WI38 (cell line): ENCODE measurements around the gene GAL.

ENCODE experiments used
- H3K4me3 ChIP-seq: 2 replicates; pipeline ENCODE4 v1.5.1; 2011; ENCODE audit warnings: low read depth, mild to moderate bottlenecking, control low read depth, low read length
- TF ChIP-seq, protein P1 (sequence below): IDR thresholded peaks from 2 replicates; pipeline ENCODE4 v1.5.1; 2012; ENCODE audit warnings: low read depth, mild to moderate bottlenecking, control low read depth, low read length

GAL gene

GRCh38 chr11:68661014-68661413, 23.3 kb upstream of the GAL start:
- TF ChIP-seq, protein P1, sequence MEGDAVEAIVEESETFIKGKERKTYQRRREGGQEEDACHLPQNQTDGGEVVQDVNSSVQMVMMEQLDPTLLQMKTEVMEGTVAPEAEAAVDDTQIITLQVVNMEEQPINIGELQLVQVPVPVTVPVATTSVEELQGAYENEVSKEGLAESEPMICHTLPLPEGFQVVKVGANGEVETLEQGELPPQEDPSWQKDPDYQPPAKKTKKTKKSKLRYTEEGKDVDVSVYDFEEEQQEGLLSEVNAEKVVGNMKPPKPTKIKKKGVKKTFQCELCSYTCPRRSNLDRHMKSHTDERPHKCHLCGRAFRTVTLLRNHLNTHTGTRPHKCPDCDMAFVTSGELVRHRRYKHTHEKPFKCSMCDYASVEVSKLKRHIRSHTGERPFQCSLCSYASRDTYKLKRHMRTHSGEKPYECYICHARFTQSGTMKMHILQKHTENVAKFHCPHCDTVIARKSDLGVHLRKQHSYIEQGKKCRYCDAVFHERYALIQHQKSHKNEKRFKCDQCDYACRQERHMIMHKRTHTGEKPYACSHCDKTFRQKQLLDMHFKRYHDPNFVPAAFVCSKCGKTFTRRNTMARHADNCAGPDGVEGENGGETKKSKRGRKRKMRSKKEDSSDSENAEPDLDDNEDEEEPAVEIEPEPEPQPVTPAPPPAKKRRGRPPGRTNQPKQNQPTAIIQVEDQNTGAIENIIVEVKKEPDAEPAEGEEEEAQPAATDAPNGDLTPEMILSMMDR, result no peak

DNA sequence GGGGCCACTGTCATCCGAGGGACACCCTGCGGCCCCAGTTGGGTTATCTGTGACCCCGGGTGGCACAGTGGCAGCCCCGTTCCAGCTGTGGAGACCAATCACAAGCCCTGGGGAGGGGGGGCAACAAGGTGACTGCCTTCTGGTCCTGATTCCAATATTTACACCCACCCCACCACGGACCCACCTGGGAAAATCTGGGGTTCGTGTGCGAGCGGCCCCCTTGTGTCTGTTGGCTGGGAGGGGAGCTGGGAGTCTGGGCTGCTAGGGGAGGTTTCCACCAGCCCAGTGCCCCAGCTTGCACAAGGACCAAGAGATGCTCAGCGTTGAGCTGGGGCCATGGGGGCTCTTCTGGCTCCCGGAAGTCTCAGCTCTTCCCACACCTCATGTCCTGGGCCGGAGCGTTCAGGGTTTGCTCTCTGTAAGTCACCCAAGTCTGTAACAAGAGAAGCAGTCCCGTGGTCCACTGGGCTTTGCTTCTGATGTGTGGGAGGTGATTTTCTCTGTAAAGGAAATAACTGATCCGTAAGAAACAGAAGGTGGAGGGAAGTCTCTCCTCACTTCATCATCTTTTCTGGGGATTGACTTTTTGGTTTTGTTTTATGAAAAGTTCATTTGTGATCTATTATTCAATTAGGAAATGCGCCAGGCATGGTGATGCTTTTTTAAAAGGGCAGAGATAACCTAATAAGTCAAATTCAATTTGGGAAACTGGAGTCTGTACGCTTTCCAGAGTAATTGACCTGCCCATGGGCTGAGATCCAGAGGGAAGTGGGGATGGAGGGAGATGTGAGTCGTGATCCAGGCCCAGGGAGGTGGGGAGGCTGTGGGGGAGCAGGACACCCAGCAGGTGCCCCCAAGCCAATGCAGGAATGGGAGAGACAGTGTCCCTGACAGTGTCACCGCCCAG, 22.4 kb upstream of the GAL start:
- H3K4me3 ChIP-seq, result no peak overlapping the region
- TF ChIP-seq, protein P1, result no peak

More at GRCh38 chr11:68661014-68661413, 23.3 kb upstream of the GAL start:
- H3K4me3 ChIP-seq, result no peak overlapping the region

GRCh38 chr11:68663482-68664010, 20.8 kb upstream of the GAL start:
- TF ChIP-seq, protein P1, result no peak
- H3K4me3 ChIP-seq, result no peak overlapping the region

DNA sequence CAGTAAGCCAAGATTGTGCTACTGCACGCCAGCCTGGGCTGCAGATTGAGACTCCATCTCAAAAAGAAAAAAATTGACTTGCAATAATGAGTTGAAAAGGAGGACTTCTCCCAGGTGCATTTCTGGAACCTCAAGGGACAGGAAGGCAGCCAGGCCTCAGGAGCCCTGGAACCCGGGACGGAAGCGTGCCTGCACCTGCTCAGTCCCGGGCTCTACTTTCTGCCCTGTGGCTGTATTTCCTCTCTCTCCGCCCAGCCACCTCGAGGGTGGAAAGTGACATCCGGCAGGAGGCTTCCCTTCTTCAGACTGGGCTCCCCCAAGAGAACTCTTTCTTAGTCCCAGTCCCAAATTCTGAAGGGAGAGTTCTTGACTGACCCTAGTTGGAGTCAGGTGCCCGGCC, 20.2 kb upstream of the GAL start:
- H3K4me3 ChIP-seq, result no peak overlapping the region
- TF ChIP-seq, protein P1, result no peak

DNA sequence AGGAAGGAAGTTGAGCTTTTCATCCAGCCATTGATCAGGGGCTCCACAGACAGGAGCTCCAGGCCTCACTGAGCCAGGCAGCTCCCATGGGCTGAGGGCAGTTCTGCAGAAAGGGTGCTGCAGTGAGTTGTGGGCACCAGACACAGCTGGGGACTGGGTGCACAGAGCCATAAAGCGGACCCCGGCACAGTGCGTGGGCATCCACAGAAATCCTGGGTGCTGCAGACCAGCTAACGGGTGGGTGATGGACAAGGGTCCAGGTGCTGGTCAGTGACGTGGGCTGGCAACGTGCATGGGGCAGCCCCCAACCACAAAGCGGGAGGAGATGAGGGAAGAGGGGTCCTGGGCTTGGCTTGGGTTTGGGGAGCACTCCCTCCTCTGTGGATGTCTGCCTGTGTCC, 19.4 kb upstream of the GAL start:
- no peak overlapping the region for H3K4me3 ChIP-seq
- TF ChIP-seq, protein P1, result no peak

DNA sequence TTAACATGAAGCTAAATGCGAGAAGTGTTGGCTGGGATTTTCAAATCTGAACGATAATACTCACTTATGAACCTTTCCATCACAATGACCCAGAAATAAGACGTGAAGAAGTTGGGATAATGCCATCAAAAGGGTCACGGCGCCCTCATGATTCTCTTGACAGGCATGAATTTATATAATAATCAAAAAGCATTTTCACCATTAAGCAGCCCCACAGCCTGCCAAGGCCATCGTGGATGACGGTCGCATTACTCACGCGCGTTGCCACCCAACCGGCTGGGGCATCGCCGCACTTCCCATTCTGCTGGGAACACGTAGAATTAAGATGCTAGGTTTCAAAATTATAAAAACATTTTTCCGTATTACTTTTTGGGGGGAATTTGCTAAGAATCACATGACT, 18.9 kb upstream of the GAL start:
- no peak overlapping the region for H3K4me3 ChIP-seq
- TF ChIP-seq, protein P1, result no peak

GRCh38 chr11:68666849-68667248, 17.5 kb upstream of the GAL start:
- TF ChIP-seq, protein P1, result no peak
- H3K4me3 ChIP-seq, result no peak overlapping the region
